IMR-90 (cell line): Measurements from ENCODE around the gene TRA2B. TPM values are rescaled to one million over a fixed set of nuclear protein-coding genes. Genes with fewer than 3 reads are reported as not detected.

Experiments used
- ATAC-seq: fragments of 200-7000 bp; cut with Tn5 transposase; 2 replicates; pipeline ENCODE4 v1.9.1; 2020; ENCODE audit warnings: low read depth, mild to moderate bottlenecking, moderate library complexity
- BruUV-seq: library from RNA; stranded (reverse); fragments of 400-500 nt; replicated peaks from 2 replicates; lab custom pipeline; 2021; lab: Mats Ljungman, UMichigan
- CTCF ChIA-PET: fragments of 300-600 bp; formaldehyde crosslinking; extraction: SDS; loops from one replicate; lab custom pipeline; 2021; ENCODE audit warnings: antibody characterized with exemption; lab: Yijun Ruan, JAX
- POLR2A ChIA-PET: fragments of 300-600 bp; sonication (Branson Sonifier 250); formaldehyde crosslinking; loops from one replicate; lab custom pipeline; 2022; ENCODE audit warnings: antibody characterized with exemption; ENCODE audit not compliant: unreplicated experiment; lab: Charles Lee
- DNase-seq: peaks from one replicate; pipeline ENCODE4 v3.0.0; 2013
- H2AFZ ChIP-seq: replicated peaks from 2 replicates; pipeline ENCODE3; 2013; ENCODE audit warnings: low read length, mild to moderate bottlenecking; ENCODE audit not compliant: poor library complexity
- H2AK5ac ChIP-seq: 2 replicates; pipeline ENCODE4 v1.6.1; 2013; ENCODE audit warnings: low read depth, low read length, inconsistent platforms
- H2AK9ac ChIP-seq: replicated peaks from 2 replicates; pipeline ENCODE3; 2013; ENCODE audit warnings: mild to moderate bottlenecking, low read depth, low read length, moderate library complexity; ENCODE audit not compliant: poor library complexity
- H2BK120ac ChIP-seq: 2 replicates; pipeline ENCODE4 v1.6.1; 2013; ENCODE audit warnings: low read depth, low read length, inconsistent platforms
- H2BK15ac ChIP-seq: 3 replicates; pipeline ENCODE4 v1.6.1; 2013; ENCODE audit warnings: low read depth, low read length, inconsistent platforms
- H2BK20ac ChIP-seq: 2 replicates; pipeline ENCODE4 v1.6.1; 2013; ENCODE audit warnings: low read depth, mild to moderate bottlenecking, inconsistent platforms, low read length, moderate library complexity
- H2BK5ac ChIP-seq: 2 replicates; pipeline ENCODE4 v1.6.1; 2013; ENCODE audit warnings: mild to moderate bottlenecking, low read depth, low read length, inconsistent platforms; ENCODE audit not compliant: poor library complexity, severe bottlenecking
- H3K14ac ChIP-seq: replicated peaks from 2 replicates; pipeline ENCODE4 v1.6.1; 2013; ENCODE audit warnings: low read depth, low read length, inconsistent platforms
- H3K18ac ChIP-seq: 2 replicates; pipeline ENCODE4 v1.6.1; 2013; ENCODE audit warnings: low read depth, low read length, control low read depth
- H3K23ac ChIP-seq: 2 replicates; pipeline ENCODE4 v1.6.1; 2013; ENCODE audit warnings: low read depth, low read length, inconsistent platforms
- H3K27ac ChIP-seq: 2 replicates; pipeline ENCODE4 v1.5.1; 2013; ENCODE audit warnings: mild to moderate bottlenecking, control low read depth, low read length; ENCODE audit not compliant: insufficient read depth
- H3K27me3 ChIP-seq: 2 replicates; pipeline ENCODE4 v1.6.1; 2013; ENCODE audit warnings: low read length; ENCODE audit not compliant: control insufficient read depth, insufficient read depth
- H3K36me3 ChIP-seq: 2 replicates; pipeline ENCODE4 v1.6.1; 2013; ENCODE audit warnings: low read length, mixed read lengths; ENCODE audit not compliant: control insufficient read depth, insufficient read depth
- H3K4ac ChIP-seq: 2 replicates; pipeline ENCODE4 v1.6.1; 2013; ENCODE audit warnings: low read depth, low read length, inconsistent platforms
- H3K4me1 ChIP-seq: 2 replicates; pipeline ENCODE4 v1.6.1; 2013; ENCODE audit warnings: low read length, mixed read lengths; ENCODE audit not compliant: control insufficient read depth, insufficient read depth
- H3K4me2 ChIP-seq: 2 replicates; pipeline ENCODE4 v1.6.1; 2013; ENCODE audit warnings: low read depth, mild to moderate bottlenecking, control low read depth, low read length, moderate library complexity
- H3K4me3 ChIP-seq: 2 replicates; pipeline ENCODE4 v1.5.1; 2013; ENCODE audit warnings: low read depth, mild to moderate bottlenecking, control low read depth, low read length, moderate library complexity; ENCODE audit not compliant: insufficient read depth
- H3K56ac ChIP-seq: 2 replicates; pipeline ENCODE4 v1.6.1; 2013; ENCODE audit warnings: low read length, inconsistent platforms; ENCODE audit not compliant: insufficient read depth; ENCODE audit errors: extremely low read depth
- H3K79me1 ChIP-seq, 2 experiments: 2 replicates each; pipeline ENCODE4 v1.6.1; 2013; ENCODE audit warnings: low read length in 2 of 2, inconsistent platforms in 1 of 2, low read depth in 1 of 2
- H3K9ac ChIP-seq: 2 replicates; pipeline ENCODE4 v1.6.1; 2013; ENCODE audit warnings: low read depth, low read length, control low read depth
- H3K9me1 ChIP-seq: 2 replicates; pipeline ENCODE4 v1.6.1; 2013; ENCODE audit warnings: low read length, inconsistent platforms; ENCODE audit not compliant: insufficient read depth
- H3K9me3 ChIP-seq: 2 replicates; pipeline ENCODE4 v1.6.1; 2013; ENCODE audit warnings: low read length; ENCODE audit not compliant: control insufficient read depth, insufficient read depth
- H4K20me1 ChIP-seq: 2 replicates; pipeline ENCODE4 v1.6.1; 2013; ENCODE audit warnings: low read length, inconsistent platforms; ENCODE audit not compliant: insufficient read depth
- H4K5ac ChIP-seq: 2 replicates; pipeline ENCODE4 v1.6.1; 2013; ENCODE audit warnings: mild to moderate bottlenecking, low read depth, low read length, control low read depth
- H4K8ac ChIP-seq, 2 experiments: 2 replicates each; pipeline ENCODE4 v1.6.1; 2013; ENCODE audit warnings: low read depth in 2 of 2, low read length in 2 of 2, control low read depth in 1 of 2, inconsistent platforms in 1 of 2
- H4K91ac ChIP-seq: 2 replicates; pipeline ENCODE4 v1.6.1; 2013; ENCODE audit warnings: low read depth, low read length, inconsistent platforms; ENCODE audit not compliant: insufficient read depth
- BHLHE40 ChIP-seq: fragments of 150-350 bp; IDR thresholded peaks from 2 replicates; pipeline ENCODE4 v1.6.1; 2016; ENCODE audit warnings: mild to moderate bottlenecking, low read depth, low read length
- CEBPB ChIP-seq: IDR thresholded peaks from 2 replicates; pipeline ENCODE4 v1.6.1; 2012; ENCODE audit warnings: low read depth, low read length, improper control_type of control experiment
- CHD1 ChIP-seq: IDR thresholded peaks from 2 replicates; pipeline ENCODE4 v1.6.1; 2012; ENCODE audit warnings: low read depth, low read length, improper control_type of control experiment
- FOS ChIP-seq: fragments of 150-350 bp; IDR thresholded peaks from 2 replicates; pipeline ENCODE4 v1.6.1; 2016; ENCODE audit warnings: low read depth, low read length
- MAFK ChIP-seq: IDR thresholded peaks from 2 replicates; pipeline ENCODE4 v1.6.1; 2012; ENCODE audit warnings: low read depth, low read length, improper control_type of control experiment
- MAZ ChIP-seq: IDR thresholded peaks from 2 replicates; pipeline ENCODE4 v1.6.1; 2012; ENCODE audit warnings: low read depth, mild to moderate bottlenecking, low read length, improper control_type of control experiment, moderate library complexity, borderline replicate concordance
- MXI1 ChIP-seq: IDR thresholded peaks from 2 replicates; pipeline ENCODE4 v1.6.1; 2012; ENCODE audit warnings: low read depth, mild to moderate bottlenecking, low read length, moderate library complexity, borderline replicate concordance
- NFE2L2 ChIP-seq: fragments of 150-350 bp; IDR thresholded peaks from 2 replicates; pipeline ENCODE4 v1.6.1; 2016; ENCODE audit warnings: low read depth, mild to moderate bottlenecking, low read length
- POLR2A ChIP-seq: IDR thresholded peaks from 2 replicates; pipeline ENCODE4 v1.6.1; 2012; ENCODE audit warnings: mild to moderate bottlenecking, low read depth, low read length
- RCOR1 ChIP-seq: IDR thresholded peaks from 2 replicates; pipeline ENCODE4 v1.6.1; 2012; ENCODE audit warnings: mild to moderate bottlenecking, low read length, improper control_type of control experiment; ENCODE audit not compliant: insufficient replicate concordance
- RFX5 ChIP-seq: IDR thresholded peaks from 2 replicates; pipeline ENCODE4 v1.8.0; 2012; ENCODE audit warnings: low read depth, mild to moderate bottlenecking, low read length, moderate library complexity
- SMC3 ChIP-seq: fragments of 150-350 bp; IDR thresholded peaks from 2 replicates; pipeline ENCODE4 v1.6.1; 2016; ENCODE audit warnings: low read depth, mild to moderate bottlenecking, antibody characterized with exemption, low read length, moderate library complexity
- WGBS, 2 experiments: methylation state at CpG; one replicate each; pipeline versions ENCODE4 v1.1.5 to v1.1.7; 2013; ENCODE audit warnings: missing lambda C conversion rate in 2 of 2; ENCODE audit not compliant: insufficient read length in 1 of 2; ENCODE audit errors: extremely low coverage in 2 of 2; 5-methylcytosine and 5-hydroxymethylcytosine counted together
- dilution Hi-C: fragments of 300-500 bp; cut with HindIII; formaldehyde crosslinking; loops from one replicate; pipeline ENCODE4 v1.14.3; 2018; ENCODE audit warnings: low sequenced_read_pairs; ENCODE audit not compliant: unreplicated experiment
- in situ Hi-C: fragments of 300-500 bp; cut with MboI; formaldehyde crosslinking; loops from 3 replicates; pipeline ENCODE4 v1.14.3; 2019; ENCODE audit warnings: low sequenced_read_pairs, inconsistent platforms, mixed read lengths
- intact Hi-C: fragments of 100-400 bp; cut with micrococcal nuclease; formaldehyde crosslinking; loops from 2 replicates; pipeline ENCODE4 v1.10.0; 2022
- polyA plus RNA-seq, 3 experiments: library from polyadenylated mRNA; depleted of rRNA; stranded (reverse); fragments of >200 nt; gene quantifications; 2 replicates each; pipeline ENCODE4 v1.2.3, GENCODE V29; 2012; ENCODE audit warnings: low replicate concordance in 1 of 3
- total RNA-seq: library from RNA; depleted of rRNA; stranded (reverse); fragments of >200 nt; gene quantifications from 2 replicates; pipeline ENCODE4 v1.2.3, GENCODE V29; 2012
- TF ChIP-seq, protein P1 (sequence below): fragments of 150-350 bp; IDR thresholded peaks from 2 replicates; pipeline ENCODE4 v1.6.1; 2016; ENCODE audit warnings: low read depth, mild to moderate bottlenecking, low read length, moderate library complexity, borderline replicate concordance
- TF ChIP-seq, protein P2 (sequence below): conservative IDR thresholded peaks from 2 replicates; pipeline ENCODE4 v1.5.1; 2012; ENCODE audit warnings: mild to moderate bottlenecking, low read depth, low read length, improper control_type of control experiment

Gene TRA2B
- total and polyA plus RNA-seq, 2 of the 4 experiments (the other 2 are of a cell fraction), result 127 to 208 TPM

DNA sequence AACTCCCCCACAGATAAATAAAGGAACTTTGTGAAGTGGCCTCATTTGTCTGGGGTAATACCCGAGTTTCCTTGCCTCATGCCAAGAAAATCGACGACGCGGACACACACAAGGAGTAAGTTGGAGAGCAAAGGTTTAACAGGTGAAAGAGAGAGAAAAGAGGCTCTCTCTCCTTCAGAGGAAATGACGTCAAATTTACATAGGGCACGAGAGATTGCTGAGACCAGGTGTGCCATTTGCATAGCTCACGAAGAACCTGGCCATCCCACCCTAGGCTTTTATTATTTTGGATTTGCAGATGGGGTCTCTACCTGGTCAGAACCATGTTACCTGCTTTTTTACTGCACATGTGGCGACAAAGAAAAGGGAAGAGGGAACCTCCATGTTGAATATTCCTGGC is 63.7 kb downstream of the TRA2B start:
- H3K4me1 ChIP-seq, result no peaks in the 10 kb centered on the region
- no peak overlapping the region for H2BK20ac ChIP-seq
- DNase-seq (no peak), ATAC-seq (no peak)
- no TSS peak for BruUV-seq
- no peak overlapping the region for H3K27ac ChIP-seq
- H3K18ac ChIP-seq, result no peak overlapping the region
- ChIA-PET POLR2A (no interaction called here), CTCF (interaction anchor here (0.6 to 1.2 kb wide), 2 partner anchors 30 to 329 kb away, joined by 3 read pairs; no protein-coding TSS in a partner anchor)
- TF ChIP-seq SMC3 (no peak), MAZ (no peak), CHD1 (no peak), RCOR1 (no peak), MAFK (no peak), POLR2A (no peak), BHLHE40 (no peak), RFX5 (no peak), MXI1 (no peak), CEBPB (no peak), NFE2L2 (no peak), FOS (no peak)
- TF ChIP-seq, protein P1, sequence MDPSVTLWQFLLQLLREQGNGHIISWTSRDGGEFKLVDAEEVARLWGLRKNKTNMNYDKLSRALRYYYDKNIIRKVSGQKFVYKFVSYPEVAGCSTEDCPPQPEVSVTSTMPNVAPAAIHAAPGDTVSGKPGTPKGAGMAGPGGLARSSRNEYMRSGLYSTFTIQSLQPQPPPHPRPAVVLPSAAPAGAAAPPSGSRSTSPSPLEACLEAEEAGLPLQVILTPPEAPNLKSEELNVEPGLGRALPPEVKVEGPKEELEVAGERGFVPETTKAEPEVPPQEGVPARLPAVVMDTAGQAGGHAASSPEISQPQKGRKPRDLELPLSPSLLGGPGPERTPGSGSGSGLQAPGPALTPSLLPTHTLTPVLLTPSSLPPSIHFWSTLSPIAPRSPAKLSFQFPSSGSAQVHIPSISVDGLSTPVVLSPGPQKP, result no peak
- TF ChIP-seq, protein P2, sequence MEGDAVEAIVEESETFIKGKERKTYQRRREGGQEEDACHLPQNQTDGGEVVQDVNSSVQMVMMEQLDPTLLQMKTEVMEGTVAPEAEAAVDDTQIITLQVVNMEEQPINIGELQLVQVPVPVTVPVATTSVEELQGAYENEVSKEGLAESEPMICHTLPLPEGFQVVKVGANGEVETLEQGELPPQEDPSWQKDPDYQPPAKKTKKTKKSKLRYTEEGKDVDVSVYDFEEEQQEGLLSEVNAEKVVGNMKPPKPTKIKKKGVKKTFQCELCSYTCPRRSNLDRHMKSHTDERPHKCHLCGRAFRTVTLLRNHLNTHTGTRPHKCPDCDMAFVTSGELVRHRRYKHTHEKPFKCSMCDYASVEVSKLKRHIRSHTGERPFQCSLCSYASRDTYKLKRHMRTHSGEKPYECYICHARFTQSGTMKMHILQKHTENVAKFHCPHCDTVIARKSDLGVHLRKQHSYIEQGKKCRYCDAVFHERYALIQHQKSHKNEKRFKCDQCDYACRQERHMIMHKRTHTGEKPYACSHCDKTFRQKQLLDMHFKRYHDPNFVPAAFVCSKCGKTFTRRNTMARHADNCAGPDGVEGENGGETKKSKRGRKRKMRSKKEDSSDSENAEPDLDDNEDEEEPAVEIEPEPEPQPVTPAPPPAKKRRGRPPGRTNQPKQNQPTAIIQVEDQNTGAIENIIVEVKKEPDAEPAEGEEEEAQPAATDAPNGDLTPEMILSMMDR, result no peak
- H4K20me1 ChIP-seq, result no peaks in the 10 kb centered on the region
- no peak overlapping the region for H4K8ac ChIP-seq
- H2AK9ac ChIP-seq, result no peak overlapping the region
- no peak overlapping the region for H2BK5ac ChIP-seq
- in situ Hi-C loops (no loop called here), dilution Hi-C loops (no loop called here), intact Hi-C loops (no loop called here)
- no peak overlapping the region for H2BK120ac ChIP-seq
- H3K9me3 ChIP-seq, result no peaks in the 10 kb centered on the region
- H3K23ac ChIP-seq, result no peak overlapping the region
- no peak overlapping the region for H3K4ac ChIP-seq
- no peak overlapping the region for H3K9ac ChIP-seq
- no peak overlapping the region for H2AK5ac ChIP-seq
- no peak overlapping the region for H4K91ac ChIP-seq
- H3K36me3 ChIP-seq, result no peaks in the 10 kb centered on the region
- H3K14ac ChIP-seq, result no peak overlapping the region
- H3K9me1 ChIP-seq, result no peaks in the 10 kb centered on the region
- no CpG with 5 or more reads among the region's 9 CpGs for WGBS, 2 experiments
- H3K79me1 ChIP-seq, result no peaks in the 10 kb centered on the region
- no peak overlapping the region for H3K56ac ChIP-seq
- no peak overlapping the region for H2AFZ ChIP-seq
- no peak overlapping the region for H2BK15ac ChIP-seq
- H3K4me2 ChIP-seq, result no peak overlapping the region
- no peak overlapping the region for H4K5ac ChIP-seq
- H3K4me3 ChIP-seq, result no peak overlapping the region
- H3K27me3 ChIP-seq, result peaks cover 7% of the 10 kb centered on the region
